ENCODE data around the gene ZBTB32.

- TF ChIP-seq MAX (IDR thresholded peaks at IDR 0.05) (no peak), SIX5 (IDR thresholded peaks at IDR 0.05; ENCODE audit: low read depth, low read length) (no peak), RFX5 (IDR thresholded peaks at IDR 0.05; ENCODE audit: borderline replicate concordance, low read depth, low read length) (no peak), POLR2AphosphoS5 (IDR thresholded peaks at IDR 0.05; ENCODE audit: low read depth, low read length) (no peak), JUND (IDR thresholded peaks at IDR 0.05; ENCODE audit: low read length) (no peak), ATF3 (IDR thresholded peaks at IDR 0.05; ENCODE audit: insufficient read depth, low read depth, low read length) (no peak)
- TF ChIP-seq, protein P1, sequence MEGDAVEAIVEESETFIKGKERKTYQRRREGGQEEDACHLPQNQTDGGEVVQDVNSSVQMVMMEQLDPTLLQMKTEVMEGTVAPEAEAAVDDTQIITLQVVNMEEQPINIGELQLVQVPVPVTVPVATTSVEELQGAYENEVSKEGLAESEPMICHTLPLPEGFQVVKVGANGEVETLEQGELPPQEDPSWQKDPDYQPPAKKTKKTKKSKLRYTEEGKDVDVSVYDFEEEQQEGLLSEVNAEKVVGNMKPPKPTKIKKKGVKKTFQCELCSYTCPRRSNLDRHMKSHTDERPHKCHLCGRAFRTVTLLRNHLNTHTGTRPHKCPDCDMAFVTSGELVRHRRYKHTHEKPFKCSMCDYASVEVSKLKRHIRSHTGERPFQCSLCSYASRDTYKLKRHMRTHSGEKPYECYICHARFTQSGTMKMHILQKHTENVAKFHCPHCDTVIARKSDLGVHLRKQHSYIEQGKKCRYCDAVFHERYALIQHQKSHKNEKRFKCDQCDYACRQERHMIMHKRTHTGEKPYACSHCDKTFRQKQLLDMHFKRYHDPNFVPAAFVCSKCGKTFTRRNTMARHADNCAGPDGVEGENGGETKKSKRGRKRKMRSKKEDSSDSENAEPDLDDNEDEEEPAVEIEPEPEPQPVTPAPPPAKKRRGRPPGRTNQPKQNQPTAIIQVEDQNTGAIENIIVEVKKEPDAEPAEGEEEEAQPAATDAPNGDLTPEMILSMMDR (IDR thresholded peaks at IDR 0.05; ENCODE audit: control extremely low read depth in 1 of 3, insufficient read depth in 1 of 3, low read depth in 1 of 3, low read length in 3 of 3) = no peak
Observed at GRCh38 chr19:35708391-35708790, 4.0 kb downstream of the ZBTB32 start.
